Naive B cell (primary cell): ENCODE data around the gene ASL. TPM values are rescaled to one million over a fixed set of nuclear protein-coding genes. Genes with fewer than 3 reads are reported as not detected.
"Not testable (repeated sequence)": the region's sequence is repeated elsewhere in the genome, so short reads cannot be mapped to it uniquely, and the experiment has no call there.

Experiments
- ATAC-seq, 2 donors: fragments of 150-1000 bp; cut with Tn5 transposase; 2 replicates each; pipeline ENCODE4 v1.10.0; 2021; ENCODE audit warnings: low read depth in 2 of 2, mild to moderate bottlenecking in 2 of 2, moderate library complexity in 2 of 2
- DNase-seq: peaks from one replicate; pipeline ENCODE4 v3.0.0; 2022
- H3K27ac Mint-ChIP-seq, 6 donors: one replicate each; pipeline ENCODE4 v1.8.0; 2020 to 2022; ENCODE audit warnings: mild to moderate bottlenecking in 6 of 6, mixed read lengths in 6 of 6, moderate library complexity in 5 of 6, inconsistent platforms in 2 of 6
- H3K27me3 Mint-ChIP-seq, 3 donors: one replicate each; pipeline ENCODE4 v1.8.0; 2021 to 2022; ENCODE audit warnings: mixed read lengths in 3 of 3, mild to moderate bottlenecking in 1 of 3
- H3K36me3 Mint-ChIP-seq, 2 donors: one replicate each; pipeline ENCODE4 v1.8.0; 2020 to 2022; ENCODE audit warnings: mixed read lengths in 2 of 2, inconsistent platforms in 1 of 2, mild to moderate bottlenecking in 1 of 2
- H3K4me1 Mint-ChIP-seq, 3 donors: one replicate each; pipeline ENCODE4 v1.8.0; 2020 to 2022; ENCODE audit warnings: mixed read lengths in 3 of 3, inconsistent platforms in 1 of 3, mild to moderate bottlenecking in 1 of 3, moderate library complexity in 1 of 3
- H3K4me3 Mint-ChIP-seq, 8 donors: one replicate each; pipeline ENCODE4 v1.8.0; 2020 to 2022; ENCODE audit warnings: mild to moderate bottlenecking in 8 of 8, mixed read lengths in 8 of 8, moderate library complexity in 8 of 8, inconsistent platforms in 2 of 8
- H3K9me3 Mint-ChIP-seq, 7 donors: one replicate each; pipeline ENCODE4 v1.8.0; 2020 to 2022; ENCODE audit warnings: mixed read lengths in 7 of 7, mild to moderate bottlenecking in 5 of 7, inconsistent platforms in 2 of 7, moderate library complexity in 1 of 7
- polyA plus RNA-seq, 6 donors: library from polyadenylated mRNA; unstranded; fragments of 300-500 nt; fragmentation: Illumina TruSeq; gene quantifications; one replicate each; pipeline ENCODE4 v1.2.3, GENCODE V29; 2021; ENCODE audit warnings: low read depth in 6 of 6

ASL gene
- polyA plus RNA-seq, 6 donors from 2014 or later = 12.0 to 25.6 (median 14.3) TPM

- Mint-ChIP-seq H3K4me1 (peaks cover 35 to 57% (median 45%) of the 10 kb centered on the region in 3 donors), H3K4me3 (peak overlapping the region; percentile 32 to 95 (median 74))
Measured at GRCh38 chr7:66116680-66117420, 41.2 kb downstream of the ASL start.

GRCh38 chr7:66118603-66119002, 43.0 kb downstream of the ASL start:
- Mint-ChIP-seq H3K27ac (no peak overlapping the region), H3K4me1 (peaks cover 35 to 57% (median 45%) of the 10 kb centered on the region in 3 donors), H3K9me3 (no peaks in the 10 kb centered on the region), H3K27me3 (no peaks in the 10 kb centered on the region), H3K36me3 (no peaks in the 10 kb centered on the region), H3K4me3 (peak overlapping the region in 2 of 8 donors; percentile 60 to 95)
- no peak for ATAC-seq
- no peak for DNase-seq

More at GRCh38 chr7:66116680-66117420, 41.2 kb downstream of the ASL start:
- H3K27ac Mint-ChIP-seq = peak overlapping the region; percentile 42 to 93 (median 54)
- not testable (repeated sequence) for H3K27me3 Mint-ChIP-seq, DNase-seq, ATAC-seq, H3K9me3 Mint-ChIP-seq, H3K36me3 Mint-ChIP-seq

- peak overlapping the region in 3 of 6 donors; percentile 1 to 37 (median 27) for H3K27ac Mint-ChIP-seq
- H3K9me3 Mint-ChIP-seq = no peaks in the 10 kb centered on the region
- H3K27me3 Mint-ChIP-seq = no peaks in the 10 kb centered on the region
- ATAC-seq = no peak
- peaks cover 36 to 53% (median 46%) of the 10 kb centered on the region in 3 donors for H3K4me1 Mint-ChIP-seq
- peak overlapping the region in 1 of 8 donors; percentile 95 for H3K4me3 Mint-ChIP-seq
- no peaks in the 10 kb centered on the region for H3K36me3 Mint-ChIP-seq
- no peak for DNase-seq
Measured at GRCh38 chr7:66119245-66119850, 43.7 kb downstream of the ASL start.

- ATAC-seq (no peak), DNase-seq (no peak)
- H3K9me3 Mint-ChIP-seq = no peaks in the 10 kb centered on the region
- peak overlapping the region in 2 of 6 donors; percentile 24 to 59 for H3K27ac Mint-ChIP-seq
- H3K27me3 Mint-ChIP-seq = no peaks in the 10 kb centered on the region
- H3K4me3 Mint-ChIP-seq = no peak overlapping the region
- H3K4me1 Mint-ChIP-seq = peaks cover 36 to 50% (median 36%) of the 10 kb centered on the region in 3 donors
- H3K36me3 Mint-ChIP-seq = no peaks in the 10 kb centered on the region
Measured at GRCh38 chr7:66123175-66123528, 47.5 kb downstream of the ASL start.

- H3K36me3 Mint-ChIP-seq, H3K9me3 Mint-ChIP-seq, H3K27me3 Mint-ChIP-seq, DNase-seq, ATAC-seq: not testable (repeated sequence)
- Mint-ChIP-seq H3K27ac (peak overlapping the region in 4 of 6 donors; percentile 44 to 92 (median 64)), H3K4me3 (peak overlapping the region in 1 of 8 donors; percentile 54), H3K4me1 (peaks cover 30 to 43% (median 30%) of the 10 kb centered on the region in 3 donors)
Measured at GRCh38 chr7:66124569-66124861, 48.9 kb downstream of the ASL start.

- Mint-ChIP-seq H3K36me3 (no peaks in the 10 kb centered on the region), H3K4me3 (no peak overlapping the region), H3K4me1 (peaks cover 30 to 41% (median 31%) of the 10 kb centered on the region in 3 donors), H3K27me3 (no peaks in the 10 kb centered on the region), H3K27ac (peak overlapping the region in 3 of 6 donors; percentile 21 to 76 (median 53)), H3K9me3 (no peaks in the 10 kb centered on the region)
- ATAC-seq (no peak), DNase-seq (no peak)
Measured at GRCh38 chr7:66125052-66125694, 49.6 kb downstream of the ASL start.

GRCh38 chr7:66125781-66126352, 50.2 kb downstream of the ASL start:
- not testable (repeated sequence) for H3K36me3 Mint-ChIP-seq, H3K27ac Mint-ChIP-seq, ATAC-seq

GRCh38 chr7:66127172-66127571, 51.6 kb downstream of the ASL start:
- not testable (repeated sequence) for H3K9me3 Mint-ChIP-seq, H3K27ac Mint-ChIP-seq, H3K36me3 Mint-ChIP-seq, DNase-seq, H3K27me3 Mint-ChIP-seq, ATAC-seq, H3K4me3 Mint-ChIP-seq
- H3K4me1 Mint-ChIP-seq = peaks cover 31 to 38% (median 31%) of the 10 kb centered on the region in 3 donors

More at GRCh38 chr7:66125781-66126352, 50.2 kb downstream of the ASL start:
- DNase-seq, H3K4me3 Mint-ChIP-seq, H3K27me3 Mint-ChIP-seq, H3K9me3 Mint-ChIP-seq: not testable (repeated sequence)
- peaks cover 30 to 38% (median 31%) of the 10 kb centered on the region in 3 donors for H3K4me1 Mint-ChIP-seq

- peaks cover 4 to 16% (median 11%) of the 10 kb centered on the region in 3 donors for H3K4me1 Mint-ChIP-seq
- no peak overlapping the region for H3K4me3 Mint-ChIP-seq
- no peak for DNase-seq
- peak overlapping the region in 1 of 6 donors; percentile 39 for H3K27ac Mint-ChIP-seq
- peaks cover 32 to 37% of the 10 kb centered on the region in 2 donors for H3K36me3 Mint-ChIP-seq
- no peak for ATAC-seq
- no peaks in the 10 kb centered on the region for H3K27me3 Mint-ChIP-seq
- no peaks in the 10 kb centered on the region for H3K9me3 Mint-ChIP-seq
Measured at GRCh38 chr7:66138994-66139752, 63.6 kb downstream of the ASL start.

GRCh38 chr7:66140924-66141323, 65.3 kb downstream of the ASL start:
- H3K4me1 Mint-ChIP-seq = peaks cover 4 to 20% (median 11%) of the 10 kb centered on the region in 3 donors
- DNase-seq = no peak
- no peaks in the 10 kb centered on the region for H3K27me3 Mint-ChIP-seq
- H3K9me3 Mint-ChIP-seq = no peaks in the 10 kb centered on the region
- no peak overlapping the region for H3K4me3 Mint-ChIP-seq
- ATAC-seq = no peak
- H3K36me3 Mint-ChIP-seq = peaks cover 32 to 41% of the 10 kb centered on the region in 2 donors
- peak overlapping the region in 1 of 6 donors; percentile 79 for H3K27ac Mint-ChIP-seq

GRCh38 chr7:66142334-66142733, 66.7 kb downstream of the ASL start:
- no peak overlapping the region for H3K4me3 Mint-ChIP-seq
- ATAC-seq = no peak
- no peaks in the 10 kb centered on the region for H3K9me3 Mint-ChIP-seq
- peak overlapping the region in 1 of 6 donors; percentile 80 for H3K27ac Mint-ChIP-seq
- H3K36me3 Mint-ChIP-seq = peaks cover 39 to 53% of the 10 kb centered on the region in 2 donors
- H3K27me3 Mint-ChIP-seq = no peaks in the 10 kb centered on the region
- no peak for DNase-seq
- H3K4me1 Mint-ChIP-seq = peaks cover 4 to 22% (median 11%) of the 10 kb centered on the region in 3 donors

GRCh38 chr7:66142996-66143395, 67.4 kb downstream of the ASL start:
- Mint-ChIP-seq H3K27ac (peak overlapping the region in 4 of 6 donors; percentile 15 to 72 (median 56)), H3K27me3 (no peaks in the 10 kb centered on the region), H3K4me1 (peaks cover 4 to 22% (median 11%) of the 10 kb centered on the region in 3 donors), H3K9me3 (no peaks in the 10 kb centered on the region), H3K4me3 (no peak overlapping the region), H3K36me3 (peaks cover 39 to 53% of the 10 kb centered on the region in 2 donors)
- DNase-seq = no peak
- ATAC-seq = no peak
